ENCODE measurements around the gene NUP62. TPM values are rescaled to one million over a fixed set of nuclear protein-coding genes. Genes with fewer than 3 reads are reported as not detected.

Gene NUP62
- total RNA-seq, 1 donor from 2014 or later: 61.1 TPM

GRCh38 chr19:49873129-49873521, 56.2 kb downstream of the NUP62 start:
- no peak for TF ChIP-seq CTCF (IDR thresholded peaks at IDR 0.05; ENCODE audit: insufficient read depth, low read length, poor library complexity, severe bottlenecking)
- DNase-seq (ENCODE audit: low read depth): no peak
- no peak overlapping the region for H3K4me3 ChIP-seq (ENCODE audit: low read depth, low read length)
- no peaks in the 10 kb centered on the region for H3K27me3 ChIP-seq (ENCODE audit: control insufficient read depth, insufficient read depth, low read length)
- peaks cover 4% of the 10 kb centered on the region for H3K36me3 ChIP-seq (ENCODE audit: control insufficient read depth, insufficient read depth, low read length)

GRCh38 chr19:49872245-49873128, 56.8 kb downstream of the NUP62 start:
- TF ChIP-seq CTCF (IDR thresholded peaks at IDR 0.05; ENCODE audit: insufficient read depth, low read length, poor library complexity, severe bottlenecking): no peak
- no peak overlapping the region for H3K4me3 ChIP-seq (ENCODE audit: low read depth, low read length)
- no peak for DNase-seq (ENCODE audit: low read depth)
- no peaks in the 10 kb centered on the region for H3K27me3 ChIP-seq (ENCODE audit: control insufficient read depth, insufficient read depth, low read length)
- H3K36me3 ChIP-seq (ENCODE audit: control insufficient read depth, insufficient read depth, low read length): peaks cover 4% of the 10 kb centered on the region

GRCh38 chr19:49871349-49871985, 57.8 kb downstream of the NUP62 start:
- Histone ChIP-seq H3K4me3 (ENCODE audit: low read depth, low read length) (no peak overlapping the region), H3K36me3 (ENCODE audit: control insufficient read depth, insufficient read depth, low read length) (peaks cover 4% of the 10 kb centered on the region), H3K27me3 (ENCODE audit: control insufficient read depth, insufficient read depth, low read length) (no peaks in the 10 kb centered on the region)
- no peak for DNase-seq (ENCODE audit: low read depth)
- TF ChIP-seq CTCF (IDR thresholded peaks at IDR 0.05; ENCODE audit: insufficient read depth, low read length, poor library complexity, severe bottlenecking): no peak

- DNase-seq (ENCODE audit: low read depth): no peak
- peak overlapping the region; percentile 57 for H3K4me3 ChIP-seq (ENCODE audit: low read depth, low read length)
- no peak for TF ChIP-seq CTCF (IDR thresholded peaks at IDR 0.05; ENCODE audit: insufficient read depth, low read length, poor library complexity, severe bottlenecking)
- no peaks in the 10 kb centered on the region for H3K27me3 ChIP-seq (ENCODE audit: control insufficient read depth, insufficient read depth, low read length)
- peaks cover 4% of the 10 kb centered on the region for H3K36me3 ChIP-seq (ENCODE audit: control insufficient read depth, insufficient read depth, low read length)
Measured at GRCh38 chr19:49870309-49870901, 58.9 kb downstream of the NUP62 start.

- H3K36me3 ChIP-seq (ENCODE audit: control insufficient read depth, insufficient read depth, low read length): peaks cover 4% of the 10 kb centered on the region
- no peaks in the 10 kb centered on the region for H3K27me3 ChIP-seq (ENCODE audit: control insufficient read depth, insufficient read depth, low read length)
- peak overlapping the region; percentile 57 for H3K4me3 ChIP-seq (ENCODE audit: low read depth, low read length)
- peak; percentile 99 for DNase-seq (ENCODE audit: low read depth)
- no peak for TF ChIP-seq CTCF (IDR thresholded peaks at IDR 0.05; ENCODE audit: insufficient read depth, low read length, poor library complexity, severe bottlenecking)
Measured at GRCh38 chr19:49869484-49870308, 59.6 kb downstream of the NUP62 start.
